Stimulated activated CD8-positive, alpha-beta memory T cell treated with anti-CD3 and anti-CD28 coated beads, Interleukin-12 subunit alpha, Interleukin-12 subunit beta, amount 100 ng/mL, for 24 hours (primary cell): ENCODE results near the gene CYGB.
"Not testable (repeated sequence)": the region's sequence is repeated elsewhere in the genome, so short reads cannot be mapped to it uniquely, and the experiment has no call there.

Experiments used
- DNase-seq: peaks from one replicate; pipeline ENCODE4 v3.0.0-alpha.2; 2020; ENCODE audit errors: extremely low read depth

The CYGB gene

DNA sequence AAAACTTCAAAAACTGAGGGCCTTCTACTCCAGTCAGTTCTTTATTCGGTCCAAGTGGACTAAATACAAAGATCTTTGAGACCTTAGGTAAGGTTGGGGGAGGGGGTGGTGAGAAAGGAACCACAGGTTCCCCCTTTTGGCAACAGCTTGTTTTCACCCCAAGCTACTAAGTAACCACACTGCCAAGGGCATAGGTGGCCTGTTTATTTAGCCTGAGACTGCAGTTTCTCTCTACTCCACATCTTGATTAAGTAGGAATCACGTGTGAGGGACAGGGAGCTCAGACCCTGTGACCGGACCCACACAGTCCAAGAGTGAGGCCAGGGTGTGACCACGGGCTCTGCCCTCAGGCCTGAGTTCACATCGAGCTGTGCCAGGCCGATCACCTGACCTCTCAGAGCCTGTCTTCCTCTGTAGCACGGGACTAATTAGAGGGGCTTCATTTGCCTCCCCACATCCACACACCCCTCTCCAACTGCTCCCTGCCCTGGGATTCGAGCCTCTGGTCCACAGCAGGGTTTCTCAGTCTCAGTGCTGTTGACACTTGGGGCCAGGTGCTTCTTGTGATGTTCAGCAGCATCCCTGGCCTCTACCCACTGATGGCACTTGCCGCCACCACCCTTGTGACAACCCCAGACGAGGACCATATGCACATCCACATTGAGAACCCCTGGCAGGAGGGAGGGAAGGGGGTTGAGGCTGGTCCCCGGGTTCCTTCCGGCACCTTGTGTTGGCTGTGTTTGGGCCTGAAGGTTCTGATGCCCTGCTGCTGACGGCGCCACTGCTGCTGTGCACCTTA, 30.3 kb upstream of the CYGB start:
- DNase-seq: no peak

DNA sequence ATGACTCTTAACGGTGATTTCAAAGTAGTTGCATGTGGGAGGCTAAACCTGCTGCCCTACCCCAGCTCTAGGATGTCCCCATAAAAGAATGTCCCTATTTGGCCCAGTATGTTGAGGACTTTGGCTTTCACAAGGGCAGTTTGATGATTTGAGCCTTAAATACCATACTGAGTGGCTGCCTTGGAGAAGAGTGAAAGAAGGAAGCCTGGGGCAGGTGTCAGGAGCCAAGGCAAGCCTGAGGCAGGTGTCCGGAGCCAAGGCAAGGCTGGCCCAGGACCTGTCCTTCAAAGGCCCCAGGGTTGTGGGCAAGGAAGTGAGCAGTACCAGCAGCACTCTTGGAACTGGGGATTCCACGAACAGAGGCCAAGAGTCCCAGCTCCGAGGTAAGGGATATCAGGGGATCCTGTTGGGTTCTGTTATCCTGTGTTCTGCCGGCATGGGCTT, 29.5 kb upstream of the CYGB start:
- no peak for DNase-seq

DNA sequence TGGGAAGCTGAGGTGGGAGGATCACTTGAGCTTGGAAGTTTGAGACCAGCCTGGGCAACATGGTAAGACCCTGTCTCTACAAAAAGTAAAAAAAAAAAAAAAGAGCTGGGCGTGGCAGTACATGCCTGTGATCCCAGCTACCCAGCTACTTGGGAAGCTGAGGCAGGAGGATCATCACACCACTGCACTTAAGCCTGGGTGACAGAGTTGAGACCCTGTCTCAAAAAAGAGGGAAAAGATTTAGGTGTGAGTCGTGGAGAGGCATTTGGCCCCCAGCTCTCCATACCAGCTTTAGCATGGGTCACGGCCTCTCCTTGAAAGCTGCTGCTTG, 29.1 kb upstream of the CYGB start:
- no peak for DNase-seq

DNA sequence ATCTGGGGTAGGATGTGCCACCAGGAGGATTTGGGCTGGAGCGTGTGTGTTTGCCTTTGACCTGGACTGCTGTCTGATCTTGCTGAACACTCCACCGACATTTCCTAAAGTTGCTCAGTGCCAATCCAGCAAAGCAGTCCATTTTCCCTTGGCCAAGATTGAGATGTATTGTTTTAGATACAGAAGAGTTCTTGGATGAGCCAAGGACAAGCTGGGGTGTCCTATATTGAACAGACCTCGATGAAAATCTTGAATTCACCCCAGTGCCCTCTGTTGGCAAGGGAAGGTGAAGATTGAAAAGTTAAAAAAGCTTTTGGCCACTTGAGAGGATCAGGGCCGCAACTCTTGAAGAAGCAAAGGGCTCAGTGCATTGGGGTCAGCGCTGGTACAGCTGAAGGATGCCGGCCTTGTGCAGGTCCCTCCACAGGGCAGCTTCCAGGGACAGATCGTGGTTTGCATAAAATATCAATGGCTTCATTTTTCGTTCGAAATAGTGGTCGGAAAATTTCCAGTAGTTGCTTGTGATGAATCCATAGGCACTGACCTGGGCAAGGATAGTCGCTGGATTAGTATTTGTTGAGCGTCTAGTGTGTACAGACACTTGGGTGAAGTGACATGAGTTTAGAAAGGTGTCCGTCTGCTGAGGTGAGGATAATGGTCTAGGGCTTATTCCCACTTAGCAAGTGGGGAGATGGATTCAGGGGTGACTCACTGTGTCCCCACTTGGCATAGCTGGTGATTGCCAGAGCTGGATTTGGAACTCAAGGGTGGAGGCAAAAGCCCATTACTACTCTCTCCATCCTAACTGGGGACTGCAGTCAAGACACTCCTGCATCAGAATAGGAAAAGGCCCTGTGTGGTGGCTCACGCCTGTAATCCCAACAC, 28.5 kb upstream of the CYGB start:
- no peak for DNase-seq

DNA sequence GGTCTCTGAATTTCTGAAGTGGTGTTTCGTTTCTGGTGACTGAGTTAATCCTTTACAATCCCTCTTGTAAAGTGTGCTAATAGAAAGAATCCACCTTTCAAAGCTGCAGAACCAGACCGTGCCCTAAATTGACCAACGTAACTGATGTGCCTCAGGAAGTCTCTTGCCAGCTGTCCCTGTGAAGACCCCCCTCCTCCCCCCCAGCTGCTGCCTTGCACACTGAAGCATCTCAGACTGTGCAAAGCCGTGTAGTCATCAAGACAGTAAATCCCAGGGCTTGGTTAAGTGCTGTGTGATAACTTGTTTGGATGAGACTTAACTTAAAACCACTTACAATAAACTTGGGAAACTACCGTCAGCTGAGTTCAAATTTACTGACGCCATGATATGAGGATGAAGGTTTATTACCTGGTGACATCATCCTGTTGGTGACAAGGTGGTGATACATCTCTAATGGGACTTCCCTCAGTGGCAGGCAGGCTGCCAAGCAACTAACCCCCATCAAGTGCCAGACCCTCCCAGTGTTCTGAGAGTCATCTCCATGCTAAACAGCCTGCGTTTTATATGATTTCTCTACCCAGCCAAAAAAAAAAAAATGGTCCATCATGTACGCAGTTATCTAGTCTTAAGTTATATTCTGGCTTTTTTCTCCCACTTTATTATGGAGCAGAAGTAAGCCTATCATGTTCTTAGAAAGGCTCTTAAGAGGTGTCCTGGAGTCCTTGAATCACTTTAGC, 27.6 kb upstream of the CYGB start:
- not testable (repeated sequence) for DNase-seq

DNA sequence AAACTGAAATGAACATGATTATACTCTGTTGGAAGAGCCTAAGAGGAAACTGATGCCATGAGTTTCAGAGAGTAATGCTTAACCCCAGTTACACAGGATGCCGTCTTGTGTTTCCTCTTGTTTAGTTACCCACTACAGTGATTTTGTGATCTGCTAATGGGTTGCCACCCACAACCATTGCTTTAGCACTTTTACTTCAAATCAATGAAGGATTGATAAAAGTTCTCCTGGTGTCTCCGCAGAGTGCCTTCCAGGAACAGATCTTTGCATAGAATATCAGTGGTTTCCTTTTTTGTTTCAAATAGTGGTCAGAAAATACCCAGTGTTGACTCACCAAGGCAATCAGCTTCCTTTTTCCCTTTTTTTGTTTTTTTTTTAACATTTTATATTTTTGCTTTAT, 25.9 kb upstream of the CYGB start:
- DNase-seq: not testable (repeated sequence)

DNA sequence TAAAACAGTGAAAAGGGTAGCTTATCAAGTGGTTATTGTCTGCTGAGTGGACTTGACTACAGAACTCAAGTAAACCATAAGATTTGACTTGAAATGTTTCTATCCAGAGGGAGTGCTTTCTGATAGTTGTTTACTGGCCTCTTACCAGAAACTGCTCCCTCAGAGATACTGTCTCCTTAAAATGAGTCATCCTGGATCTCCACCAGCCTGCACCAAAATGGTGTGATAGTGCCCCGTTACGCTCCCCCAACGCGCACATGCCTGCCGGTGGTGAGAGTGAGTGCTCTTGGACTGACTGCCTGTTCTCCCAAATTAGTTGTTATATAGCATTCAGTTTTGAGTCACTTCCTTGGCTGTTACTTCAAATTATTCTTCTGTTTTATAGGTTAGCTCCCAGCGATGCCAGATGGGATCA, 25.2 kb upstream of the CYGB start:
- DNase-seq: no peak

DNA sequence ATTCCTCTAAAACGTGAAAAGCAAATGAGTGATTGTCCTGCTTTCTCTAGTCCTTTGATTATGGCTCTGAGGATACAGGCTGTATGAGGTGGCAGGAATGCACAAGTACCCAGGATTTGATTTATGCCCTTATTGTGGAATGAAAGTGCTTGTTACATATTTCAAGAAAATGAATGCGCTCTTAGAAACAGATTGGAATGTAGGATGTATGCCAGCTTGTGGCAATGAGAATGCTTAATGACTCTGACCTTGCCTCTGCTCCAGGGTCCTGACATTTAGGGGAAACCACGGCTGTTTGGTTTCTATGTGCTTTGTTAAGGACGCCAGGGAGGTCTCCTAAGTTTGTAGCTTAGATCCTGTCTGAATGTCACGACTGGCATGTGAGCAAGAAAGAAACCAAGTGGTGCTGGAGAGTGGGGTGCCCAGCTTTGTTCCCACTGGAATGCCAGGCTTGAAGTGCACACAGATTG, 24.3 kb upstream of the CYGB start:
- no peak for DNase-seq

DNA sequence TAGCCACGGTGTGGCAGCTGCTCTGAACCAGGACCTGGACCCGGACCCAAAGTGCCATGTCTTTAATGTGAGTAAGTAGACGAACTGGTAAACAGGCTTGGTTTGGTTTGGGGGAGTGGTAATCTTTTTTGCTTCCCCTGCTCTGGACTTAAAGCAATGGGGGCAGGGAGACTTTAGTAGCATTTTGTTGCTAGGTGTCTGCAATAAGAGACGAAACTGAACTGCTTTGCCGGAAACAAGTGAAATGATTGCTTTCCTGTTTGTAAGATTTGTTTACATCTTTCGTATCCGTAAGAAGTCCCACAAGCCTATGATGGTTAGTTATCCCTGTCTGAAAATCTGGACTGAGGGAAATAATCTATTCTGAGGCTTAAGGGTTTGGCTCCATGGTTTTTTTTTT, 23.8 kb upstream of the CYGB start:
- no peak for DNase-seq

DNA sequence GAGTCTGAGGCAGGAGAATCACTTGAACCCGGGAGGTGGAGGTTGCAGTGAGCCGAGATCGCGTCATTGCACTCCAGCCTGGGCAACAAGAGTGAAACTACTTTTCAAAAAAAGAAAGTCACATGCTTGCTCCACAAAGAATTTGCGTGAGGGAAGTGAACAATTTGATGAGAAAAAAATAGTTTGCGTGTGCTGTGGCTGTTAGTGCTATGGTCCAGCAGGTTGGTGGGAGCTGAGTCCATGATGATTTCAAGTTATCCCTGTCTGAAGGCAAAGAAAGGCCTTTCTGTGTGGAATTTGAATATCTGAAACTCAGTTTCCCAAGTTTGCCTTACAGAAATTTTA, 23.3 kb upstream of the CYGB start:
- no peak for DNase-seq

DNA sequence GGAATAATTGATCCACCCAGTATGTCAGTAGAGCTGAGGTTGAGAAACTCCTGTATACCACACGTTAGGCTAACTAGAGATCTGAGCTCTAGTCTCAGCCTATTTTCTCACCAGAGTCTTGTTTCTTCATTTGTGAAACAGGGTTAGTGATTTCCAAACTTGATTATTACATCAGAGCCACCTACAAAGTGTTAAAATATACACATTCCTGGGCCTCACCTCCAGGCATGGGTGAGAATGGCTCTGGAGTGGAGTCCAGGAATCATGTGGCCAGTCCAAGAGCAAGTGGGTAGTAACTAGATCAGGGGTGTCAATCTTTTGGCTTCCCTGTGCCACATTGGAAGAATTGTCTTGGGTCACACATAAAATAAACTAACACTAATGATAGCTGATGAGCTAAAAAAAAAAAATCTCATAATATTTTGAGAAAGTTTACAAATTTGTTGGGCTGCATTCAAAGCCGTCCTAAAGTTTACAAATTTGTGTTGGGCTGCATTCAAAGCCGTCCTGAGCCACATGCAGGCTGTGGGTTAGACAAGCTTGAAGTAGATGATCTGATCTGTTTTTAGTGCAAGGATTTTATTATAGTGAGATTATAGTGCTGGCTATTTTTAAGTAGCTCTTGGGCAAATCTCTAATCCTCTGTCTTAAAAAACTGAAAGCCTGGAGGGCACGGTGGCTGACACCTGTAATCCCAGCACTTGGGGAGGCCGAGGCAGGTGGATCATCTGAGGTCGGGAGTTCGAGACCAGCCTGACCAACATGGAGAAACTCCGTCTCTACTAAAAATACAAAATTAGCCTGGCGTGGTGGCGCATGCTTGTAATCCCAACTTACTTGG, 22.7 kb upstream of the CYGB start:
- DNase-seq: no peak

DNA sequence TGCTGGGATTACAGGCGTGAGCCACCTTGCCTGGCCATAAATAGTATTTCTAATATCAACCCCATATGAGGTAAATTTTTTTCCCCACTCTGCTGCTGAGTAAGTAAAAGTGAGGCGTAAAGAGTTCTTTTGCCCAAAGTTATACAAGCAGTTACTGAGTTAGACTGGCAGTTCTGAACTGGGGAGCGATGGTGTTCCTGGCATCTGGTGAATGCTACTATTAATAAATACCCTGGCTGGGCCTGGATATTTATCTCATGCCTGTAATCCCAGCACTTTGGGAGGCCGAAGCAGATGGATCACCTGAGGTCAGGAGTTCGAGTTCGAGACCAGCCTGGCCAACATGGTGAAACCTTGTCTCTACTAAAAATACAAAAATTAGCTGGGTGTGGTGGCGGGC, 22.0 kb upstream of the CYGB start:
- not testable (repeated sequence) for DNase-seq

DNA sequence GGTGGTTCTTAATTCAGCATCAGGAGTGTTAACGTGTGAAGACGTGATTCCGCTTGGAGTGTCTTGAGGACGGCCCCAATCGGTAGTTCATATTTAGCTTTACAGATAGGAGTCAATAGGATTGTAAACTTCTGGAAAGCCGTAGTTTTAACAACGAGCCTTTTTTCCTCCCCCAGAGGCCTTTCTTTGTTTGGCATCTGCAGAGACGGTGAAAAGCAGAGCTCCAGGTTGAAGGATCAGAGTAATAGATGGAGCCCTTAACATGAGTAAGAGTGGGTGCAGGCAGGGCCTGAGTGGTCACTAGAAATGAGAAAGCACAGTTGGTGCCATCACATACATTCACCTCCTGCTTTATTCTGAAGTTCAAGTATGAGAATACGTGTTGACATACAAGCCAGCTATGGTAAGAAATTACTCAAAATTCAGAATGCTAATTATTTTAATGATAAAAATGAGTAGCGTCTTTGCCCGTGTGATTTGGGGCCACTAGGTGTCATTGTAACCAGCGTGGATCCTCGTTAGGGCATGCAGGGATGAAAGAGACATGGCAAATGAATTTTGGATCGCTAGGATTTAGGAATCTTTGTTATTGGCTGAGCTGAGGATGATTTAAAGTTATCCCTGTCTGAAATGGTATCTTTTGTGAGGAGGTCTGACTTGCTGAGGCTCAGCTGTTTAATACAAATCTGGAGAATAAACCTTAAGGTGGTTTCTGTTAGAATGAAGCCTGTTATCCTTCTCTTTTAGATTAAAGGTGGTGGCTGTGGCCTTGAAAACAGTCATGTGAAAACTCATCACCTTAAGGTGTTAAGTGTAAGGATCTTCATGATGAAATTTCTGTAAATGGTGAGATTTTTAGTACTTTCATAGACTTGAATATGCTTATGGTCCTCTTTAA, 20.9 kb upstream of the CYGB start:
- DNase-seq: no peak

DNA sequence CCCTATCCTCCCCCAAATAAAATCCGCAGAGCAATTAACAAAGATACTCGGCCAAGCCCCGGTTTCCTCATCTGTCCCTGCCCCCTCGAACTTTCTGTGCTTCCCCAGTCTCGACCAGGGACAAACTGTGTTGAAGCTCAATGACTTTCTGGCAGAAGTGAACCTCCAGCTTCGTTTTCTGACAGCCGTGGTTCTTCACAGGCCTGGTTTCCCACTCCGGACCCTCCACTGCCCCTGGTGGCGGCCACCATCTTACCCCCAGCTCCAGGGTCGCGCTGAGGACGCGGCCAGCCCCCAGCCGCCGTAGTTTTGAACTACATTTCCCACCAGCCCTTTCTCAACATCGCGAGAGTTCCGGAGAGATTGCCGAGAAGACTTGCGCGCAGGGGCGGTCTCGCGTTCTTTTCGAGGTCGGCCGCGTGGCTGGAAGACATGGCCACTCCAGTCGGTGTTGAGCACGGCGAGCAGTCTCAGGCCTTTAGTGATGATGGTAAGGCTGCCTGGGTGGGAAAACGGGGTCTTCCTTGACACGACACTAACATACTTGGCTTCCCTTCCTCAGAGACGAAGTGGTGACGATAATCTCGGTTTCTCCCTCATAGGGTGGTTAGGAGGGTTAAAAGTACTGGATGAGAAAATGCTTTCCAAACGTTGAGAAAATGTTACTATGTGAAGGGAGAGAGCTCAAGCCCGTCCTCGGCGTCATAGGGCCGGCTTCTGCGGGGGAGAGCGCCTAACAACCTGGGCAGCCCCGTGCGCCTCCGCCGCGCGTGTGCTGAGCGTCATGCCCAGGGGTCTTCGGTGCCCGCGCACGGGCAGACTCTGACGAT, 20.1 kb upstream of the CYGB start:
- DNase-seq: peak; percentile 79

DNA sequence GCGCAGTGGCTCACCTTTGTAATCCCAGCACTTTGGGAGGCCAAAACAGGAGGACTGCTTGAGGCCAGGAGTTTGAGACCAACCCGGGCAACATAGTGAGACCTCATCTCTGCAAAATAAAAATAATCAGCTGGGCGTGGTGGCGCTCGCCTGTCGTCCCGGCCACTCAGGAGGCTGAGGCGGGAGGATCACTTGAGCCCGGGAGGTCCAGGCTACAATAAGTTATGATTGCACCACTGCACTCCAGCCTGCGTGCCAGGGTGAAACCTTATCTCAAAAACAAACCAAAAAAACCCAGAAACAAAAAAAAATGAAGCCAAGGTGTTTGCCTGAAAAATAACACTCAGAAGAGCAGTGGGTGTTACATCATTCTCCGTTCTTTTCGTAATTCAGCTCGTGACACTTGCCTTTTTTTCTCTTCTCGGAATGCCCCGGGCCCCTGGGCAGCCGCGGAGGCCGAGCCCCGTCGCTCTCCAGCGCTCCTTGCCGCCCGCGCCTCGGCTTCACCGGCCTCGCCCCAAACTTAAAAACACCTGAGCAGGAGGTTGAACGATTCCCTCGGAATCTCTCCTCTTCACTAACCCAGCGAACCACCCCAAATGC, 19.4 kb upstream of the CYGB start:
- no peak for DNase-seq

DNA sequence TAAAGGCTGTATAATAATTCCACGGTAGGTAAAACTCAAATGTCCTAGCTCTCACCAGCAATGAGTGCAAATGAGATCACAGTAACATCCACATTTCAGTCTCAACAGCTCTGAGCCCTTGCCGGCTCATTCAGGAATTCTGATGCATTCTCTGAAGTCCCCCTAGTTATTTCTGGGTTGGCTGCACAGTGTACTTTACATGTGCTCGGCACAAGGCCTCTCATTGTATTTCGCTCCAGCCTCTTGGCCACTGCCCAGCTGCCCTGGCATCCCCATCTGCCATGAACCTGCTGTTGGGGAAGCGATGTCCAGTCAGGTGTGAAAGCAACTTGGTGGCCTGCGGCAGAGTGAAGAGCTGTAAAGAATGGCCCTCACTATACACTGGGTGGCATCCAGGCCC, 16.6 kb upstream of the CYGB start:
- no peak for DNase-seq

DNA sequence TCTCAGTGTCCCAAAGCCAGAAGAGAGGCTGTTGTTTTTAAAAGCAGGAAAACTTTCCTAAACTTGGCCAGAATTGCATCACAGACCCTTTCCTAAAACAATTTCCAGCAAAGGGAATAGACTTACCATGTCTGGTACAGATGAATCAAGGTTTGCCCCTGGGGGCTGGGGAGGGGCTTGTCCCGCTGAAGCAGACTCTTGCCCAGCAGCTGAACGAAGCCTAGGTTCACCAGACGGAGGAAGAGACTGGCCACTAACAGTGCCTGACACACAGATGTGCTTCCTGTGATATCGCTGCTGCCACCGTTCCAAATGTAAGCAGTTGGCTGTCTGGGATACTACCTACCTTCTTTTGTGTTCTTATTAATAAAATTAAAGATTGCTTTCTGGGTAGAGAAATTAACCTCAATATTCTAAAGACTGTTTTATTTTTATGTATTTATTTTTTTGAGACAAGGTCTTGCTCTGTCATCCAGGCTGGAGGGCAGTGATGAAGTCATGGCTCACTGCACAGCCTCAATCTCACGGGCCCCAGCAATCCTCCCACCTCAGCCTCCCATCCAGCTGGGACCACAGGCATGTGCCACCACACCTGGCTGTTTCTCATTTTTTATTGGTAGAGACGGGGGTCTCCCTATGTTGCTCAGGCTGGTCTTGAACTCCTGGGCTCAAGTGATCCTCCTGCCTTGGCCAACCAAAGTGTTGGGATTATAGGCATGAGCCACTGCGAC, 15.8 kb upstream of the CYGB start:
- no peak for DNase-seq

DNA sequence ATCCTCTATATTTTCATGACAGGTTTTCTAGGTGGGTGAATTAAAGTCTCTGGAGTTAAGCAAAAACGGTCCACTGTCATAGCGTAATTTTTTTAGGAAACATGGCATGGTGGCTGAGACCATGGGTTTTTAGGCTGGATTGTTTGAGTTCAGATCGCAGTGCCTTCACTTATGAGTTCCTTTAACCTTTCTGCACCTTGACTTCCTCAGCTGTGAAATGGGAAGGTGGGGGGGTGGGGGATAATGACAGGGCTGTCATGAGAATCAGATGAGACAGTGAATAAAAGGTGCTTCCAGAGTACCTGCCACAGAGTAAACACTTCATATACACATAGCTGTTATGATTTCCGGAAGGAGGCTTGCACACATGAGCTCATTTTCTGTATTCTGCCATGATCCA, 14.2 kb upstream of the CYGB start:
- DNase-seq: no peak
